Superior temporal gyrus (tissue), 1 donor: ENCODE results near the gene FOXL2.
"Not testable (repeated sequence)": the region's sequence is repeated elsewhere in the genome, so short reads cannot be mapped to it uniquely, and the experiment has no call there.

Source experiments
- DNase-seq: peaks from one replicate; pipeline ENCODE4 v3.0.0-alpha.2; 2016; ENCODE audit errors: extremely low spot score

Gene FOXL2

DNA sequence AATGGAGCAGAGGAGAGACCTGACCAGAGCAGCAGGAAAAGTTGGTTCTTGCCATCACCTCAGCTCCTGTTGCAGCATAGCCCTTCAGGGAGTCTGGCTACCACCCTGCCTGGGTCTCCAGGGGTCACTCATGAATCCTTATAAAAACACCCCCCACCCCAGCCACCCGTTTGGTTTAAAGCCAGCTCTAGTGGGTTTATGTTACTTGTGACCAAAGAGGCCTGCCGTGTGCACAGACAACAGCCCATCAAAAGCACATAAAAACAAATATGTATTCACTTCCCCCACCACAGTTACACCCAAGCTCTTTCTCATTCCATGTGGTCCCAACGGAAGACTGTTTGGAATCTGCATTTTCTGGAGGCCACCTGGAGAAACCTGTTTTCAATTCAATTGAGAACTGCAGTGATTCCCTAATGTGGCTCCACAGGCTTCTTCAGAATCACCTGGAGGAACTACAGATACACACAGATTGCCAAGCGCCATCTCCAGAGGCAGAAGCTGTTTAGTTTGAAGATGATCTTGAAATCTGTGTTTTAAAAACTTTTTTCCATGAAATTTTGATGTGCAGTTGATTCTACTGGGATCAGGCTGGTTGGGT lies 13.8 kb downstream of the FOXL2 start:
- DNase-seq: no peak

DNA sequence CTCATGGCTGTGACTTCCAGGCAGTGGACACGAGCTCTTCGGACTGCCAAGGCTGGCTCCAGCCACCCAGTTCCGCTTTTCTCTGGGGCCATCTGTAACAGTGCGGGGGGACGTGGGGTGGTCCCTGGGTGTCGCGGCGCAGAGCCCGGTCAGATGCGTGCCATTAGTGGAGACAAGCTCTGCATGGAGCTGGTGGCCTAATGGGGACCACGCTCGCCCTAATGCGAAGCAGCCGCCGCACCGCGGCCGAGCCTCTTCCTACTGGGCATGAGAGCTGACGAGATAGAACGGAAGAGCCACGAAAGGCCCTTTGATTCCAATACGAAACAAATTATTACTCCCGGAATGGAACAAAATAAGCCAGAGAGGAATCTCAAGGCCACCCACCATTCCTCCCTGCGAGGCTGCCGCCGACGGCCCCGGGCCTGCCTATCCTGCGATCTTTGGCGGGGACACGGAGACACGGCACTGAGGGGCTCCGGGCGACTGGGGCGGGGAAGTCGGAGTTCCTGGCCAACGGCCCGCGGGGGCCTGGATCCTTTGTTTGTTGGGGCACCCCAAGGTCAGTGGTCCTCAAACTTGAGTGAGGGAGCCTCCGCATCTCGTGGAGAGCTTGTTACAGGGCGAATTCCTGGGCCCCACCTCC lies 18.1 kb downstream of the FOXL2 start:
- DNase-seq: no peak

DNA sequence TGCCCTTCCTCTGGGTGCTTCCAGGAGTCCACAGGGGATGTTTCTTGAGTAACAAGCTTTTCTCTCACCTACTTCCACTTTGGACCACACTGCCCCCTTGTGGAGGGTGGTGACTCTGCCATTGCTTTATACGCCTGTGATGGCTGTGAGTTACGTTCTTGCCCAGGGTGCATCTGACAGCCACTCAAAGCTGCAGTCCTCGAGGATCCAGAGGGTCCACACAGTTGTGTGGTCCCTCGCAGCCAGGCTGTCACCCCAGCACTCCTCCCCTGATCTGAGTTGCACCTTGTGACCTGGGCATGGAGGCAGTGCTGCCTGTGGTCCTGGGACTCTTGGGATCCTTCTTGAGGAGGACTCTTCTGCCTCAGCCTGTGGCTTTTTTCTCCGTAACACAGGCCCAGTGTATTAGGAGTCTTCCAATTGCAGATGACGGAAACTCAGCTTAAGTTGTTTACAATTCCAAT lies 23.4 kb downstream of the FOXL2 start:
- peak; percentile 85 for DNase-seq

DNA sequence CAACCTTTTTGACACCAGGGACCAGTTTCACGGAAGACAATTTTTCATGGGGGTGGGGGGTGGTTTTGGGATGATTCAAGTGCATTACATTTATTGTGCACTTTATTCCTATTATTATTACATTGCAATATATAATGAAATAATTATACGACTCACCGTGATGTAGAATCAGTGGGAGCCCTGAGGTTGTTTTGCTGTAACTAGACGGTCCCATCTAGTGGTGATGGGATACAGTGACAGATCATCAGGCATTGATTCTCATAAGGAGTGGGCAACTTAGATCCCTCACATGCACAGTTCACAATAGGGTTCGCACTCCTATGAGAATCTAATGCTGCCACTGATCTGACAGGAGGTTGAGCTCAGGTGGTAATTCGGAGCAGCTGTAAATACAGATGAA lies 24.5 kb downstream of the FOXL2 start:
- DNase-seq: not testable (repeated sequence)

DNA sequence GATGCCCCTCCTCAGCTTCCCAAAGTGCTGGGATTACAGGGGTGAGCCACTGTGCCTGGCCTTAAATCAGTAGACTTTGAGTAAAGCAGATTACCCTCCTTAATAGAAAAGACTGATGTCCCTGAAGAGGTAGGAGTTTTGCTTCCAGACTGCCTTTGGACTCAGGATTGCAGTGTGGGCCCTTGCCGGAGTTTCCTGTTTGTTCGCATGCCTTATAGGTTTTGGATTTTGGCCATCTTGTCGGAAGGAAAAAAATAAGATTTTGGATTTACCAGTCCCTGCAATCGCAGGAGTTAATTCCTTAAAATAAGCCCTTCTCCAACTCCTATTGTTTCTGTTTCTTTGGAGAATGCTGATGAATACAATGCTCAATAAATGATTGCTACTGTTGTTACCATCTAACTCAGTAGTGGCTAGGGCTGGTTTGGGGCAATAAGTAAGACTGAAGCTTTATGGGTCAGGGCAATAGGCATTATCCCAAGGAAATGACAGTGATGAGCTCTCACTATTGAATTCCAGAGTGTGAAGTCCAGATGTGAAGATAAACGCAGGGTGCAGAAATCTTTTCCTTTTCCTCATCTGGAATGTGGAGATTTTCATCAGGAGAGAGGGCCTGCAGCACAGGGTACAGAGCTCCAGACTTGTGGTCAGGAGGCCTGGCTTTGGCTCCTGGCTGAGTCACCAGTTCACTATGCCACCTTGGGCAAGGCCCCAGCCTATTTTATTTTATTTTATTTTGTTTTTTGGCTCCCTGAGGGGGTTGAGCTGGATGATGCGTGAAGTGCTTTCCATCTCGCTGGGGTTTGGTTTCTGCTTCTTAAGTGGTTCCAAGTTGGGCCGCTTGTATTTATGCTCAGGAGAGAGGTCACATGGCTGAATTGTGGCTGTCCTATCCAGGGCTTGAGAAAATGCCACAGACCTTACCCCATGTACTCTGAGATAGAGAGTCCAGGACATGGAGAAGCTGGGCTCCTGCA lies 25.3 kb downstream of the FOXL2 start:
- no peak for DNase-seq

DNA sequence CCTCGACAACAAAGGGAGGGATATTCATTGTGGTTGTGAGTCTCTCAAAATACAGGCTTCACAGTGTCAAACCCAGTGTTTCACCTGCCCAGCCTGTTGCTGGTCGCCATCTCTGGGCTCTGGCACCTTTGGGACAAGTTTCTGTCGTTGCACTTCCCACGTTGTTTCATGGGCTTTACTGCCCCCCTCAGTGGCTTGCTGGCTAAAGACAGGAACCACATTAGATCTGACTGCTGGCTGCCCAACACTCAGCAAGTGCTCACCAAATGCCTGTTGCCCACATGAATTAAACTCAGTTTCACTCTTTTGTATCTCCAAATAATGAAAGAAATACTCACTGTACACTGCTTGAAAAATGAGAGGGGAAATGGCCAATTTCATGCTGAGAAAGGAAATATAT lies 27.6 kb downstream of the FOXL2 start:
- DNase-seq: no peak

DNA sequence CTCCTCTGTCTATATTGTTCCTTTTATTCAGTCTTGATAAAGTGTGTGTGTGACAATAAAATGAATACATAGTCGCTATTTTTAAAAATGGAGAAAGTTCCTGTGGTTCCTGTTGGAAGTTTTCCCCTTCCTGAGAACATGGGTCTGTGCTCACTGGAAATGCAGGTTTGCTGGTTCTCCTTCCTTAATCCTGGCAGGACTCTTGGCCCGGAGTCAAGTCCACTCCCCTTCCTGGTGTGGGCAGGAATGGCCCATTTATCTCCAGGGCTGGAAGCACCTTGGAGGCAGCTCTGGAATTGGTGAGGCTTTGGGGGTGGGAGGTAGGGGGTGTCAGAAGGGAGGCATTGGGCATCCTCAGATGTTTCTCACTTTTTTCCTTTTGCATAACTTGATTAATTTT lies 30.1 kb downstream of the FOXL2 start:
- DNase-seq: no peak

DNA sequence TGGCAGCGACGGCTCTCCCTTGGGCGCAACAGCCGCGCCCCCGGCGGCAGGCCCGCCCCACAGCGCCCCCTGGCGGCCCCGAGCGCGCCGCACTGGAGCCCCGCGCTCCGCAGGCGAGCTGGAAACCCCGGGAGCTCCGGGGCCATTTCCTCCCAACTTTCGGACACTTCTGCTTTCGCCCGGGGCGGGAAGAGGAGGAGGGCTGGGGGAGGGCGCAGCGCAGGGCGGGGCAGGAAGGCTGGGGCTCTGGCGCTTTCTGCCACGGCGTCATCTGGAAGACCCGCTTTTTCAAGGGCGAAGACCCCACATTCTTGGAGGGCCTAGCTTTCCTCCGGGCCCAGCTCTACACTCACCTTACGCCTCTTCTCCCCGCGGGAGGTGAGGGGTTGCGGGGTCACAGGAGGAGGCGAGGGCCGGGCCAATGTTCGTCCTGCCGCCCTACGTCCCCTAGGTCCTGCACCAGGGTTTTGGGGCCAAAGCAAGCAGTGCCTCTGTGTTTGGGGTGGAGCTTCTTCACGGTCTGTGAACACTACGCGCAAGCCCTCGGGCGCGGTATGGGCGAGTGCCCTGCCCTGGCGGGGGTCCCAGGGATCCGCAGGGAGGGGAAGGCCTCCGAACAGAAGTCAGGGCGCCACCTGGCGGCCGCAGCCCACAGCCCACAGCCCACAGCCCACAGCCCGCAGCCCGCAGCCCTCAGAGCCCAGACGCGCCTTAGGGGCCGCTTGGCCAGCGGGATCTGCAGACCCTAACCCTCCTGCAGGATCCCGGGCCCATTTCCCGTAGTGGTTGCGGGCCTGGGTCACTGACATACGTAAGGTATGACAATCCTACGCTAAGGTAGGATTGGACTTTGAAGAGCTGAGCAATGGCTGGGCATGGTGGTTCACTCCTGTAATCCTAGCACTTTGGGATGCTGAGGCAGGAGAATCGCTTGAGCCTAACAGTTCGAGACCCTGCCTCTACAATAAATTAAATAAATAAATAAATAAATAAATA lies 31.1 kb downstream of the FOXL2 start:
- DNase-seq: peak; percentile 83

DNA sequence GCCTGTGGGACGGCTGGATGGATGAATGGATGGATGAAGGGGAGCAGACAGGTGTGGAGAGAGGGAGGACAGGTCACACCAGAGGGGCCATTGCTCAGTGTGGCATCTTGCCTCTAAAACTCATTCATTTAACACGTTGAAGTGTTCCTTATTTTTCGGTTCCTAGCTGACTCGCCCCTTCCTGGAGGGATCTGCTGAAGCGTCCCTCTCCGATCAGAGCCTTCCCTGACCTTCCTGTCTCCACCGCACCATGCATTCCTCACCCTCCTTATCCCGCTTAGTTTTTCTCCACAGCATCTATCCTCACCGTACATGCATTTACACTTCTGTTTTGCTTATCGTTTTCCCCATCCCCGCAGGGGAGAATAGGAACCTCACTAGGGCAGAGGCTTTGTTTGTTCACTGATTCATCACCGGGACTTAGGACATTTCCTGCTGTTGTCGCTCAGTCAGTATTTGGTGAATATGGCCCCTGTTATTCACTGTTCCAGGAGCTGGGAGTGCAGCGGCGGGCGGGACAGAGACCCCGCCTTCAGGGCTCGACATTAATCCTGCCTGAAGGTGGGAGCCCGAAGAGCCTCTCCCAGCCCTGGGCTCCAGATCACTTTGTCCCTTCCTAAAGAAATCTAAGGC lies 32.0 kb downstream of the FOXL2 start:
- no peak for DNase-seq

DNA sequence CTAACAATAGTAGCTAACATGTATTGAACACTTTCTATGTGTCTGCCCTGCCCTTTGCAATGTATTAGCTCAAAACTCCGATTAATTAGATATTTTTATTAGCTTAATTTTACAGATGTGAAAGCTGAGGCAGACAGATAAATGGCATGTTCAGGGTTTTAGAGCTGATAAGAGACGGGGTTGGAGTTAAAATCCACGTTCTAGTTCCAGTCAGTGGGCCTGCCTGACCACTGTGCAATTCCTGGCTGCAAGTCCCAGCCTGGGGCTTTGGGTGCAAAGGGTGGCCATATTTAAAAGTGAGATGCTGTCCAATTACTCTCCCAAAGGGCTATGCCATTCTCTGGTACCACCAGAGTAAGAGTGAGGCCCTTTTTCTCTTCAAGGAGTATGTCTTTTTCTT lies 33.2 kb downstream of the FOXL2 start:
- no peak for DNase-seq

DNA sequence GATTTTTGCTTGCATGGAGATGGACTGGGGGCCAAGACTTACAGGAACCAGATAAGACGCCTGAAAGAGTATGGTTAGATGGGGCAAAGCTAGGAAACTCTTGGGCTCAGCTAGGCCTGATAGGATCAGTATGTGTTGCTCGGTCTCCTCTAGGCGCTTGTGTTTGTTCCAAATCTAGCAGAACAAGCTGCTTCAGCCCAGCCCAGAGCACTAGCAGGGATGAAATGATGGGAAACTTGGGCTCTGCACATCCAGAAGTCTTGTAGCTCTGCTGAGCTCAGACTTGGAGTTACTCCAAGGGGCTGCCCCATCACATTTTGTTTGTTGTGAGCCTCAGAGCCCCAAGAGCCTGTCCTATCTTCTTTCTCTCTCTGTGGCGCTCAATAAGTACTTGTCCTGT lies 34.7 kb downstream of the FOXL2 start:
- DNase-seq: no peak

DNA sequence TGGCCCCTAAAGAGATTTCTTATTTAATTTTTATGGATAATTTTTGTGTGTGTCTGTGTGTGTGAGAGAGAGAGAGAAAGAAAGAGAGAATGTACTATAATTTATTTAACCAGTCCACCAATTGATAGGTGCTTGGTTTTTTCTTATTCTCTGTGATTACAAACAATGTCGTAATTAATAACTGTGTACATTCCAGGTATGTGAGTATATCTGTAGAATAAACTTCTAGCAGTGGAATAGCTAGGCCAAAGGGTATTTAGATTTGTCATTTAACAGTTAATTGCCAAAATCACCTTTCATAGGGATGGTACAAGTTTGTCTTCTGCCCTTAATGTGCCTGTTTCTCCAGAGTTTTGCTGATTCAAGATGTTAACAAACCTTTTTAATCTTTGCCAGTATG lies 35.3 kb downstream of the FOXL2 start:
- DNase-seq: no peak

DNA sequence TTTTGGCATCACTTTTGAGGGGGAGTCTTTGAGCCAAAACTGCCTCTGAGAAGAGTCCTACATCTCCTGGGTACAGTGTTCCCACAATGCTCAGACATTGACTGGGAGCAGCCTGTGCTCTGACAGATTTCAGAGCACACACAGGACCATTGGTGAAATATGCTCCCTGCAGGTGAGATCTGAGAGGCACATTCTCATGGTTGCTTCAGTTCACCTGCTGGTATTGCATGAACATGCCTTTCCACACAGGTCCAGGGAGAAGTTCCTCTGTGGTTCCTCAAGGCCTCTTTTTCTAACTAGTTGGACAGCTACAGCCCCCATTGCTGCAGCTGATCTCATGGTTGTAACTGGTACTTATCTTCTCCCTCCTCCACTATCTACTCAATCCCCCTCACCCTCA lies 37.0 kb downstream of the FOXL2 start:
- no peak for DNase-seq

DNA sequence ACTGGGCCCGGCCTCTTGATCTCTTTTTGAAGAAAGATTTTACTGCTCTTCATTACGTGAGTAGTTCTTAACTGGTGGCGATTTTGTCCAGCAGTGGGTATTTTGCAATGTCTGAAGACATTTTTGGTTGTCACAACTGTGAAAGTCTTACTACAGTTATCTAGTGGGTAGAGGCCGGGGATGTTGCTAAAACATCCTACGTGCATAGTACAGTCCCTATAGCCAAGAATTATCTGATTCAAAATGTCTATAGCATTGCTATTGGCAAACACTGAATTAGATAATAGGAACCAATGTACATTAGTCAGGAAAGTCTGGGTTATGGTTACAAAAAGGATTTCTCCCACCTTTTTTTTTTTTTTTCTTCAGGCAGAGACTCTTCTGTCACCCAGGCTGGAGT lies 38.1 kb downstream of the FOXL2 start:
- DNase-seq: no peak

DNA sequence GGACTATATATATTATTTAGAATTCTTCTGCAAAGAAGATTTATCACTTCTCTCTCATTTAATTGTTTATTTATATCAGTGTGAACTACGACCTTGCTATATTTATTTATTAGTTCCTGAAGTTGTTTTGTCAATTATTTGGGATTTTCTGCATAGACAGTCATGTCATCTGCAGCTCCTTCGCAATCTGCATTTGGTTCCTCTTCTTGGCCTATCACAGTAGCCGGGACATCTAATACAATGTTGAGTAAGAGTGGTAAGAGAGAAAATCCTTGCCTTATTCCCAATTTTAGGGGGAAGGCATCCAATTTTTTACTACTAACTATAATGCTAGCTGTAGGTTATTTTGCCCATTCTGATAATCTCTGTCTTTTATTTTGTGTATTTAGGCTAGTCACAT lies 39.4 kb downstream of the FOXL2 start:
- no peak for DNase-seq

DNA sequence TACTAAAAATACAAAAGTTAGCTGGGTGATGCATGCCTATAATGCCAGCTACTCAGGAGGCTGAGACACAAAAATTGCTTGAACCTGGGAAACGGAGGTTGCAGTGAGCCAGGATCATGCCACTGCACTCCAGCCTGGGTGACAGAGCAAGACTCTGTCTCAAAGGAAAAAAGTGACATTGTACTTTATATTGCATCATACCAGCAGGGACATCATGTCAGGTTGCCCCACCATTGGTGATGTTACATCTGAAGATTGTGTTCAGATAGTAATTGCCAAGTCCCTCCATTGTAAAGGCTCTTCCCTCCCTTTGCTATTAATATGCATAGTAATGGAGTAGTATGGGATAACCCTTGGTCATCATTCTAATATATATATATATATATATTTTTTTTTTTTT lies 44.8 kb downstream of the FOXL2 start:
- DNase-seq: no peak

DNA sequence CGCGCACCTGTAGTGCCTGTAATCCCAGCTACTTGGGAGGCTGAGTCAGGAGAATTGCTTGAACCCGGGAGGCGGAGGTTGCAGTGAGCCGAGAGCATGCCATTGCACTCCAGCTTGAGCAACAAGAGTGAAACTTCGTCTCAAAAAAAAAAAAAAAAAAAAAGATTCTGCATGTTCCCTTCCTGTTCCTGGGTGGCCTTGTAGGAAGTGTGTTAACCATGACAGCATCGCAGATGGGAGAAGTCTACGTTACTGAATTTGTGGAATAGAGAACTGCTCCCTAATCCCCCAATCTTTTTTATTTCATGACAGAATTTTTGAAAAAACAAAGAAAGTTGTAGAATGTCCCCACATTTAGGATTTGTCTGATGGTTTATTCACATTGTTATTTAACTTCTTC lies 45.4 kb downstream of the FOXL2 start:
- DNase-seq: no peak

DNA sequence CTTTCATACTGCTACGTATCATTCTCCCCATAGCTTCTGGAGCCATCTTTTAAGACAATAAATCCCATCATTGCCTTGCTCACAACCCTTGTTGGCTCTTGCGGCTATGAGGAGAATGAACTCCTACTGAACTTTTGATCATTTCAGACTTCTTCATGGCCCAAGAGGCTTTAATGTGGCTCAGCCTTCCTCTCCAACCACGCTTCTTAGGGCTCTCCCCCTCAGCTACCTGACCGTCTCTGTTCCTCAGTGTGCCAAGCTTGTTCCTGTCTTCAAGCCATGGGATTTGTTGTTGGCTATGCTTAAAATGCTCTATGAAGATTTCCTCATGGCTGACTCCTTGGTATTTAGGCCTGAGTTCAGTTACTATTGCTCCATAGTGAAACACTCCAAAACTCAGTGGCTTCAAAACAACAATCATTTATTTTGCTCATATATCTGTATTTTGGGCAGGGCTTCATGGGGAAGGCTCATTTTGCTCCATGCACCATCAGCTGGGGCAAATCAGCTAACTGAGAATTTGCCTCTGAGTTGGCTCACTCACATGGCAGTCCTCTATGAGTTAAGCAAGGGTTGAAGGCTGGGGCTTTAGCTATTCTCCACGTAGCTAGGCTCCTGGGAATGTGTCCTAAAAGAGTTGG lies 47.5 kb downstream of the FOXL2 start:
- no peak for DNase-seq

DNA sequence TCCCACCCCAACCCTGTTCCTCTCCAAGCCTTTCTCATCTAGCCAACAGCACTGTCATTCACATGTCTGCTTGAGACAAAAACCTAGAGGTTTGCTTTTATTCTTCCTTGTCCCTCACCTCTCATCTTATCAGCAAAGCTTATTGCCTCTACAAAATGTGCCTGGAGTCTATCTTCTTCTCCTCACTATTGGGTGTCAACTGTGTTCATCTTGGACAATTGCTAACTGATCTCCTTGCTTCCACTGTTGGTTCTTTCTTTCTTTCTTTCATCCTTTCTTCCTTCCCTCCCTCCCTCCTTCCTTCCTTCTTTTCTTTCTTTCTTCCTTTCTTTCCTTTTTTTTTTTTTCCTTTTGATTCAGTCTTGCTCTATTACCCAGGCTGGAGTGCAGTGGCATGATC lies 48.2 kb downstream of the FOXL2 start:
- DNase-seq: no peak

DNA sequence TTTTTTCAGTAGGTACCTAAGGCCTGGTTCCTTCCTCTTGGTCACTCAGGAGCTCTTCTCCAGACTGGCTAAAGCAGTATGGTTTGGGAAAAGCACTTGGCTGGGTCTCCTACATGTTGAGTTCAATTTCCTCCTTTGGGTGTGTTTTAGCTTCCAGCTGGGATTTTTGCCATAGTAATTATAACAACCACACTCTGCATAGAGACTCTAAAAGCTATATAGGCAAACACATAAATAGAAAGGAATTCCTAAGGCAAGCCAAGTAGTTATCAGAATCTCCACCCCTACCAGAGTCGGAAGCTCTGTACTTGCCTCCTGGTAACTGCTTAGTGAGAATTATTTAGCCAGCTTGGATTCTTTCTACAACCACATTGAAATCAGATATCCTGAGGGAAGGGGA lies 48.6 kb downstream of the FOXL2 start:
- no peak for DNase-seq
